ENCODE data around the gene NR5A2.

The NR5A2 gene

GRCh38 chr1:200041337-200042118, 14.0 kb downstream of the NR5A2 start:
- TF ChIP-seq REST (IDR thresholded peaks at IDR 0.05; ENCODE audit: insufficient read depth in 1 of 2, low read depth in 2 of 2, low read length in 2 of 2) (no peak), FOXP2 (optimal IDR thresholded peaks at IDR 0.05; ENCODE audit: borderline replicate concordance, extremely low read depth, extremely low read length, insufficient read depth) (no peak), TAF1 (IDR thresholded peaks at IDR 0.05; ENCODE audit: borderline replicate concordance, insufficient read depth, low read length) (no peak), SIN3A (IDR thresholded peaks at IDR 0.05; ENCODE audit: borderline replicate concordance, insufficient read depth, low read length) (no peak), POLR2AphosphoS5 (IDR thresholded peaks at IDR 0.05; ENCODE audit: low read depth, low read length) (no peak)

GRCh38 chr1:200042119-200042551, 14.6 kb downstream of the NR5A2 start:
- TF ChIP-seq FOXP2 (optimal IDR thresholded peaks at IDR 0.05; ENCODE audit: borderline replicate concordance, extremely low read depth, extremely low read length, insufficient read depth) (no peak), POLR2AphosphoS5 (IDR thresholded peaks at IDR 0.05; ENCODE audit: low read depth, low read length) (no peak), TAF1 (IDR thresholded peaks at IDR 0.05; ENCODE audit: borderline replicate concordance, insufficient read depth, low read length) (no peak), REST (IDR thresholded peaks at IDR 0.05; ENCODE audit: insufficient read depth in 1 of 2, low read depth in 2 of 2, low read length in 2 of 2) (no peak), SIN3A (IDR thresholded peaks at IDR 0.05; ENCODE audit: borderline replicate concordance, insufficient read depth, low read length) (no peak)

GRCh38 chr1:200042552-200043335, 15.2 kb downstream of the NR5A2 start:
- TF ChIP-seq TAF1 (IDR thresholded peaks at IDR 0.05; ENCODE audit: borderline replicate concordance, insufficient read depth, low read length) = no peak
- TF ChIP-seq POLR2AphosphoS5 (IDR thresholded peaks at IDR 0.05; ENCODE audit: low read depth, low read length) = no peak
- TF ChIP-seq FOXP2 (optimal IDR thresholded peaks at IDR 0.05; ENCODE audit: borderline replicate concordance, extremely low read depth, extremely low read length, insufficient read depth) = no peak
- no peak for TF ChIP-seq REST (IDR thresholded peaks at IDR 0.05; ENCODE audit: insufficient read depth in 1 of 2, low read depth in 2 of 2, low read length in 2 of 2)
- no peak for TF ChIP-seq SIN3A (IDR thresholded peaks at IDR 0.05; ENCODE audit: borderline replicate concordance, insufficient read depth, low read length)

- TF ChIP-seq POLR2AphosphoS5 (IDR thresholded peaks at IDR 0.05; ENCODE audit: low read depth, low read length) = no peak
These were observed 15.8 kb downstream of the NR5A2 start for GRCh38 chr1:200043336-200043668.

GRCh38 chr1:200046115-200046514, 18.6 kb downstream of the NR5A2 start:
- no peak for TF ChIP-seq SIN3A (IDR thresholded peaks at IDR 0.05; ENCODE audit: borderline replicate concordance, insufficient read depth, low read length)
- TF ChIP-seq REST (IDR thresholded peaks at IDR 0.05; ENCODE audit: insufficient read depth in 1 of 2, low read depth in 2 of 2, low read length in 2 of 2) = no peak
- no peak for TF ChIP-seq TAF1 (IDR thresholded peaks at IDR 0.05; ENCODE audit: borderline replicate concordance, insufficient read depth, low read length)
- TF ChIP-seq POLR2AphosphoS5 (IDR thresholded peaks at IDR 0.05; ENCODE audit: low read depth, low read length) = no peak
- no peak for TF ChIP-seq FOXP2 (optimal IDR thresholded peaks at IDR 0.05; ENCODE audit: borderline replicate concordance, extremely low read depth, extremely low read length, insufficient read depth)

All from PFSK-1 (cell line).